ENCODE data around the gene DCUN1D3. TPM values are rescaled to one million over a fixed set of nuclear protein-coding genes. Genes with fewer than 3 reads are reported as not detected.
"Not testable (repeated sequence)": the region's sequence is repeated elsewhere in the genome, so short reads cannot be mapped to it uniquely, and the experiment has no call there.

Gene DCUN1D3
- total RNA-seq, 2 experiments from 2014 or later, result 3.1 to 4.5 TPM

- Histone ChIP-seq H3K9me2 (ENCODE audit: insufficient read depth, low read length) (no peaks in the 10 kb centered on the region), H3K4me3 (ENCODE audit: low read depth, low read length, poor library complexity, severe bottlenecking) (no peak overlapping the region), H3K4me1 (ENCODE audit: insufficient read depth, low read length, poor library complexity, severe bottlenecking) (no peaks in the 10 kb centered on the region), H3K4me2 (ENCODE audit: low read length) (no peak overlapping the region), H3K36me3 (ENCODE audit: insufficient read depth, low read length) (peaks cover 12% of the 10 kb centered on the region; the same call in 1 of the 2 replicates), H3K79me2 (ENCODE audit: insufficient read depth, low read depth, low read length) (no peaks in the 10 kb centered on the region), H3K9me3 (ENCODE audit: low read length) (no peaks in the 10 kb centered on the region), H2AFZ (ENCODE audit: low read length) (no peak overlapping the region), H4K20me1 (ENCODE audit: insufficient read depth, low read length) (no peaks in the 10 kb centered on the region), H3K27ac (ENCODE audit: low read depth, low read length, poor library complexity, severe bottlenecking) (no peak overlapping the region)
- POLR2A ChIA-PET, result no interaction called here
- intact Hi-C loops (cut with micrococcal nuclease; ENCODE audit: unreplicated experiment), result no loop called here
- no peak for DNase-seq (ENCODE audit: low spot score)
- CTCF ChIA-PET (ENCODE audit: unreplicated experiment), result no interaction called here
- no TSS peak for BruUV-seq (replicated peaks)
- TF ChIP-seq, protein P1, sequence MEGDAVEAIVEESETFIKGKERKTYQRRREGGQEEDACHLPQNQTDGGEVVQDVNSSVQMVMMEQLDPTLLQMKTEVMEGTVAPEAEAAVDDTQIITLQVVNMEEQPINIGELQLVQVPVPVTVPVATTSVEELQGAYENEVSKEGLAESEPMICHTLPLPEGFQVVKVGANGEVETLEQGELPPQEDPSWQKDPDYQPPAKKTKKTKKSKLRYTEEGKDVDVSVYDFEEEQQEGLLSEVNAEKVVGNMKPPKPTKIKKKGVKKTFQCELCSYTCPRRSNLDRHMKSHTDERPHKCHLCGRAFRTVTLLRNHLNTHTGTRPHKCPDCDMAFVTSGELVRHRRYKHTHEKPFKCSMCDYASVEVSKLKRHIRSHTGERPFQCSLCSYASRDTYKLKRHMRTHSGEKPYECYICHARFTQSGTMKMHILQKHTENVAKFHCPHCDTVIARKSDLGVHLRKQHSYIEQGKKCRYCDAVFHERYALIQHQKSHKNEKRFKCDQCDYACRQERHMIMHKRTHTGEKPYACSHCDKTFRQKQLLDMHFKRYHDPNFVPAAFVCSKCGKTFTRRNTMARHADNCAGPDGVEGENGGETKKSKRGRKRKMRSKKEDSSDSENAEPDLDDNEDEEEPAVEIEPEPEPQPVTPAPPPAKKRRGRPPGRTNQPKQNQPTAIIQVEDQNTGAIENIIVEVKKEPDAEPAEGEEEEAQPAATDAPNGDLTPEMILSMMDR (conservative IDR thresholded peaks at IDR 0.05; ENCODE audit: low read length), result no peak
- TF ChIP-seq EZH2phosphoT487 (IDR thresholded peaks at IDR 0.05; ENCODE audit: borderline replicate concordance, low read depth, low read length), result no peak
Measured at GRCh38 chr16:20862162-20862960, 37.8 kb downstream of the DCUN1D3 start.

DNA sequence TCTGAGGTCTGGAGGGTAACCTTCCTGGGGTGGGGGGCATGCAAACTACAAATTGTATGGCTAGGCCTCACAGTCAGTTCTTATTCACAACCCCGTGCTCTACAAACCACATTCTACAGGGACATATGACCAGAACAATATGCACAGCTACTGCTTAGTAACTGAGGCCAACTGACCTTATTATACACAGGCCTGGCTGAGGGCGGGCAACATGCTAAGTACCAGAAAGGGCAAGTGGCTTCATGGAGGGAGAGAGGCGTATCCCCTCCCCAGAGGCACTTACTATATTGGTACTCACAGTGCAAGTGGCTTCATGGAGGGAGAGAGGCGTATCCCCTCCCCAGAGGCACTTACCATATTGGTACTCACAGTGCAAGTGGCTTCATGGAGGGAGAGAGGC lies 39.2 kb downstream of the DCUN1D3 start:
- intact Hi-C loops (cut with micrococcal nuclease; ENCODE audit: unreplicated experiment); CTCF ChIA-PET (ENCODE audit: unreplicated experiment): not testable (repeated sequence)

GRCh38 chr16:20860361-20860760 lies 39.8 kb downstream of the DCUN1D3 start:
- no peaks in the 10 kb centered on the region for H3K4me1 ChIP-seq (ENCODE audit: insufficient read depth, low read length, poor library complexity, severe bottlenecking)
- H3K27ac ChIP-seq (ENCODE audit: low read depth, low read length, poor library complexity, severe bottlenecking), result no peak overlapping the region
- H3K4me2 ChIP-seq (ENCODE audit: low read length), result no peak overlapping the region
- no peak for TF ChIP-seq EZH2phosphoT487 (IDR thresholded peaks at IDR 0.05; ENCODE audit: borderline replicate concordance, low read depth, low read length)
- TF ChIP-seq, protein P1 (conservative IDR thresholded peaks at IDR 0.05; ENCODE audit: low read length), result no peak
- no TSS peak for BruUV-seq (replicated peaks)
- ChIA-PET CTCF (ENCODE audit: unreplicated experiment) (no interaction called here), POLR2A (no interaction called here)
- DNase-seq (ENCODE audit: low spot score), result no peak
- H3K9me2 ChIP-seq (ENCODE audit: insufficient read depth, low read length), result no peaks in the 10 kb centered on the region
- no peak overlapping the region for H2AFZ ChIP-seq (ENCODE audit: low read length)
- no peak overlapping the region for H3K4me3 ChIP-seq (ENCODE audit: low read depth, low read length, poor library complexity, severe bottlenecking)
- peaks cover 12% of the 10 kb centered on the region; the same call in 1 of the 2 replicates for H3K36me3 ChIP-seq (ENCODE audit: insufficient read depth, low read length)
- no peaks in the 10 kb centered on the region for H3K79me2 ChIP-seq (ENCODE audit: insufficient read depth, low read depth, low read length)
- intact Hi-C loops (cut with micrococcal nuclease; ENCODE audit: unreplicated experiment), result no loop called here
- H3K9me3 ChIP-seq (ENCODE audit: low read length), result no peaks in the 10 kb centered on the region
- H4K20me1 ChIP-seq (ENCODE audit: insufficient read depth, low read length), result no peaks in the 10 kb centered on the region

More for the DNA sequence above, 39.2 kb downstream of the DCUN1D3 start:
- H3K36me3 ChIP-seq (ENCODE audit: insufficient read depth, low read length), result peaks cover 12% of the 10 kb centered on the region; the same call in 1 of the 2 replicates
- H3K4me1 ChIP-seq (ENCODE audit: insufficient read depth, low read length, poor library complexity, severe bottlenecking); DNase-seq (ENCODE audit: low spot score); H3K9me3 ChIP-seq (ENCODE audit: low read length); H3K27ac ChIP-seq (ENCODE audit: low read depth, low read length, poor library complexity, severe bottlenecking); H3K9me2 ChIP-seq (ENCODE audit: insufficient read depth, low read length); H4K20me1 ChIP-seq (ENCODE audit: insufficient read depth, low read length); H3K79me2 ChIP-seq (ENCODE audit: insufficient read depth, low read depth, low read length); BruUV-seq (replicated peaks); H3K4me3 ChIP-seq (ENCODE audit: low read depth, low read length, poor library complexity, severe bottlenecking); H2AFZ ChIP-seq (ENCODE audit: low read length); POLR2A ChIA-PET; H3K4me2 ChIP-seq (ENCODE audit: low read length): not testable (repeated sequence)
